ENCODE measurements around the gene ATRIP.

The ATRIP gene

GRCh38 chr3:48504051-48504946 is 57.8 kb downstream of the ATRIP start, which contains the start of gene SHISA5 (continued):
- no peak for TF ChIP-seq ZIC2 (tag by site-specific recombination; IDR thresholded peaks at IDR 0.05)
- peak; percentile 32 for TF ChIP-seq GLIS1 (tag by site-specific recombination; IDR thresholded peaks at IDR 0.05)
- TF ChIP-seq ZNF513 (tag by site-specific recombination; IDR thresholded peaks at IDR 0.05), result peak; percentile 53
- TF ChIP-seq SETDB1 (IDR thresholded peaks at IDR 0.05; ENCODE audit: insufficient read length, low read length), result no peak
- TF ChIP-seq ZFP3 (tag by site-specific recombination; IDR thresholded peaks at IDR 0.05; ENCODE audit: low read depth), result no peak
- TF ChIP-seq OVOL3 (tag by site-specific recombination; IDR thresholded peaks at IDR 0.05), result no peak
- TF ChIP-seq ZNF335 (tag by site-specific recombination; conservative IDR thresholded peaks at IDR 0.05), result peak; percentile 48
- no peak for TF ChIP-seq ELK4 (IDR thresholded peaks at IDR 0.05; ENCODE audit: borderline replicate concordance, low read depth, low read length)
- peak; percentile 84 for TF ChIP-seq ZFHX2 (tag by site-specific recombination; conservative IDR thresholded peaks at IDR 0.05)
- TF ChIP-seq ZBTB20 (tag by site-specific recombination; IDR thresholded peaks at IDR 0.05), result peak; percentile 95
- no peak for TF ChIP-seq ATF2 (tag by site-specific recombination; IDR thresholded peaks at IDR 0.05; ENCODE audit: low read depth)

GRCh38 chr3:48505146-48505545 is 58.6 kb downstream of the ATRIP start:
- no peaks in the 10 kb centered on the region for H3K36me3 ChIP-seq (ENCODE audit: control insufficient read depth in 2 of 2, insufficient read depth in 1 of 2, low read length in 2 of 2)
- H3K4me3 ChIP-seq (ENCODE audit: low read depth, low read length), result no peak overlapping the region
- ChIA-PET POLR2A (no interaction called here), CTCF (interaction anchor here (1.4 kb wide), 1 partner anchor 69 kb away, joined by 5 read pairs; no protein-coding TSS in a partner anchor)
- no peak overlapping the region for H3K27ac ChIP-seq (ENCODE audit: extremely low read depth, low read depth, low read length)
- TF ChIP-seq ZNF530 (tag by site-specific recombination; IDR thresholded peaks at IDR 0.05; ENCODE audit: low read depth), result no peak
- TF ChIP-seq ZBTB26 (tag by site-specific recombination; optimal IDR thresholded peaks at IDR 0.05), result no peak
- TF ChIP-seq KLF9 (tag by site-specific recombination; IDR thresholded peaks at IDR 0.05; ENCODE audit: low read depth), result no peak
- TF ChIP-seq HOXA7 (CRISPR knock-in tag; IDR thresholded peaks at IDR 0.05; ENCODE audit: borderline replicate concordance), result no peak
- TF ChIP-seq ZNF544 (tag by site-specific recombination; IDR thresholded peaks at IDR 0.05), result no peak
- no peak for TF ChIP-seq ZNF341 (tag by site-specific recombination; IDR thresholded peaks at IDR 0.05; ENCODE audit: low read depth)
- H3K4me1 ChIP-seq (ENCODE audit: control insufficient read depth, insufficient read depth, low read length), result no peaks in the 10 kb centered on the region
- no peaks in the 10 kb centered on the region for H3K9me3 ChIP-seq (ENCODE audit: control insufficient read depth, insufficient read depth, low read depth, low read length)
